K562 (cell line): ENCODE results near the gene PHF12. TPM values are rescaled to one million over a fixed set of nuclear protein-coding genes. Genes with fewer than 3 reads are reported as not detected.

Experiments used
- BHLHE40 ChIP-seq: IDR thresholded peaks from 2 replicates; pipeline ENCODE4 v1.6.1; 2011; ENCODE audit warnings: low read length, improper control_type of control experiment
- BRD9 ChIP-seq: fragments of 450-650 bp; IDR thresholded peaks from 2 replicates; pipeline ENCODE4 v1.6.1; 2018; ENCODE audit warnings: low read depth; ENCODE audit not compliant: partially characterized antibody
- CC2D1A ChIP-seq: fragments of 450-650 bp; IDR thresholded peaks from 2 replicates; pipeline ENCODE4 v1.6.1; 2017; ENCODE audit warnings: mild to moderate bottlenecking
- CHD1 ChIP-seq: fragments of 200-600 bp; sonication (generic); IDR thresholded peaks from one replicate; pipeline ENCODE4 v1.6.1; 2012; ENCODE audit warnings: mild to moderate bottlenecking, moderate library complexity, low read length, inconsistent platforms
- ERF ChIP-seq: fragments of 450-650 bp; formaldehyde crosslinking; IDR thresholded peaks from 2 replicates; pipeline ENCODE4 v1.4.0; 2020; ENCODE audit warnings: mild to moderate bottlenecking, mixed read lengths
- FOXK2 ChIP-seq, 2 experiments: fragments of 450-650 bp; IDR thresholded peaks in 1 of 2; conservative IDR thresholded peaks in 1 of 2; 2 replicates each; pipeline ENCODE4 v1.6.1; 2016; ENCODE audit warnings: low read depth in 2 of 2, mild to moderate bottlenecking in 1 of 2
- HDAC1 ChIP-seq, 2 experiments: fragments of 450-650 bp; IDR thresholded peaks; 2 replicates each; pipeline ENCODE4 v1.6.1; 2016 to 2017; ENCODE audit warnings: inconsistent platforms in 1 of 2, mild to moderate bottlenecking in 1 of 2, moderate library complexity in 1 of 2
- HIVEP1 ChIP-seq: fragments of 250-450 bp; sonication (Bioruptor Pico); IDR thresholded peaks from 2 replicates; pipeline ENCODE4 v1.4.0; 2020; ENCODE audit warnings: mild to moderate bottlenecking
- HMG20A ChIP-seq: fragments of 450-650 bp; formaldehyde crosslinking; conservative IDR thresholded peaks from 2 replicates; pipeline ENCODE4 v1.4.0; 2020; ENCODE audit warnings: mild to moderate bottlenecking, mixed read lengths
- HMG20B ChIP-seq: fragments of 250-450 bp; sonication (Bioruptor Pico); IDR thresholded peaks from 2 replicates; pipeline ENCODE4 v1.5.0; 2021; ENCODE audit warnings: mild to moderate bottlenecking
- HNRNPLL ChIP-seq: fragments of 200-400 bp; formaldehyde crosslinking; IDR thresholded peaks from 2 replicates; pipeline ENCODE4 v1.6.1; 2017; ENCODE audit warnings: low read length, low read depth, mild to moderate bottlenecking; ENCODE audit not compliant: poor library complexity, severe bottlenecking
- NCOA1 ChIP-seq: fragments of 450-650 bp; IDR thresholded peaks from 2 replicates; pipeline ENCODE4 v1.6.1; 2016; ENCODE audit warnings: low read depth
- POU5F1 ChIP-seq: fragments of 150-350 bp; IDR thresholded peaks from 2 replicates; pipeline ENCODE4 v1.6.1; 2014; ENCODE audit warnings: borderline replicate concordance, low read length, low read depth, mild to moderate bottlenecking; ENCODE audit not compliant: partially characterized antibody
- RB1 ChIP-seq: fragments of 450-650 bp; IDR thresholded peaks from 2 replicates; pipeline ENCODE4 v1.6.1; 2017; ENCODE audit warnings: low read depth, mild to moderate bottlenecking
- RBBP5 ChIP-seq: fragments of 200-600 bp; sonication (generic); IDR thresholded peaks from 2 replicates; pipeline ENCODE4 v1.6.1; 2012; ENCODE audit warnings: borderline replicate concordance, mild to moderate bottlenecking, low read length, control low read depth, inconsistent platforms; ENCODE audit not compliant: insufficient read depth, poor library complexity, severe bottlenecking
- RCOR1 ChIP-seq, 2 experiments: IDR thresholded peaks; 2 replicates each; pipeline ENCODE4 v1.6.1; 2012; ENCODE audit warnings: low read depth in 2 of 2, low read length in 2 of 2, borderline replicate concordance in 1 of 2, improper control_type of control experiment in 1 of 2
- SIN3A ChIP-seq, 2 experiments: fragments of 150-350 bp in 1 of 2; IDR thresholded peaks; 2 replicates each; pipeline ENCODE4 v1.6.1; 2011 to 2016; ENCODE audit warnings: borderline replicate concordance in 2 of 2, low read depth in 2 of 2, low read length in 2 of 2, mild to moderate bottlenecking in 2 of 2, moderate library complexity in 2 of 2; ENCODE audit not compliant: control insufficient read depth in 1 of 2
- TRIM24 ChIP-seq, 2 experiments: fragments of 450-650 bp; IDR thresholded peaks; 2 replicates each; pipeline ENCODE4 v1.6.1; 2016
- ZFX ChIP-seq: sonication (generic); formaldehyde crosslinking; IDR thresholded peaks from 2 replicates; pipeline ENCODE4 v1.8.0; 2022; ENCODE audit warnings: mild to moderate bottlenecking, missing genetic modification reagents, moderate library complexity
- ZNF124 ChIP-seq: sonication (generic); formaldehyde crosslinking; IDR thresholded peaks from 2 replicates; pipeline ENCODE4 v1.8.1; 2022; ENCODE audit warnings: missing genetic modification reagents
- ZNF639 ChIP-seq, 2 experiments: fragments of 200-800 bp in 1 of 2; sonication (Bioruptor generic) in 1 of 2; sonication (generic) in 1 of 2; formaldehyde crosslinking in 1 of 2; IDR thresholded peaks in 1 of 2; conservative IDR thresholded peaks in 1 of 2; 2 replicates each; pipeline versions ENCODE4 v1.5.0 to v1.6.1; 2016 to 2020; ENCODE audit warnings: missing compliant biosample characterization in 1 of 2, missing genetic modification characterization in 1 of 2, missing genetic modification reagents in 1 of 2
- polyA plus RNA-seq, 8 experiments: library from polyadenylated mRNA; depleted of rRNA in 4 of 8; stranded (reverse) in 5 of 8; unstranded in 3 of 8; fragments of >200 nt; fragmentation: Nextera tagmentation in 2 of 8; fragmentation: Illumina TruSeq in 1 of 8; extraction: Ambion mirVana in 2 of 8; extraction: Trizol in 1 of 8; gene quantifications; 2 replicates each; pipeline versions ENCODE4 v1.2.1 to v1.2.3, GENCODE V29; 2011 to 2014; ENCODE audit warnings: inconsistent platforms in 1 of 8, missing spikeins in 1 of 8
- total RNA-seq, 7 experiments: library from RNA; depleted of rRNA in 6 of 7; stranded (reverse); fragments of >200 nt in 6 of 7; fragmentation: Illumina TruSeq in 2 of 7; extraction: Trizol in 2 of 7; gene quantifications; 2 replicates each; pipeline versions ENCODE4 v1.2.1 to v1.2.3, GENCODE V29; 2011 to 2021; ENCODE audit warnings: low replicate concordance in 1 of 7
- TF ChIP-seq, protein P1 (sequence below): fragments of 450-650 bp; formaldehyde crosslinking; IDR thresholded peaks from 2 replicates; pipeline ENCODE4 v1.4.0; 2022; ENCODE audit warnings: missing genetic modification characterization

The PHF12 gene
- total and polyA plus RNA-seq, 9 of the 15 experiments (the other 6 are each of a cell fraction or from before 2014, with no cell fraction given), result 0.82 to 31.3 (median 13.5) TPM

DNA sequence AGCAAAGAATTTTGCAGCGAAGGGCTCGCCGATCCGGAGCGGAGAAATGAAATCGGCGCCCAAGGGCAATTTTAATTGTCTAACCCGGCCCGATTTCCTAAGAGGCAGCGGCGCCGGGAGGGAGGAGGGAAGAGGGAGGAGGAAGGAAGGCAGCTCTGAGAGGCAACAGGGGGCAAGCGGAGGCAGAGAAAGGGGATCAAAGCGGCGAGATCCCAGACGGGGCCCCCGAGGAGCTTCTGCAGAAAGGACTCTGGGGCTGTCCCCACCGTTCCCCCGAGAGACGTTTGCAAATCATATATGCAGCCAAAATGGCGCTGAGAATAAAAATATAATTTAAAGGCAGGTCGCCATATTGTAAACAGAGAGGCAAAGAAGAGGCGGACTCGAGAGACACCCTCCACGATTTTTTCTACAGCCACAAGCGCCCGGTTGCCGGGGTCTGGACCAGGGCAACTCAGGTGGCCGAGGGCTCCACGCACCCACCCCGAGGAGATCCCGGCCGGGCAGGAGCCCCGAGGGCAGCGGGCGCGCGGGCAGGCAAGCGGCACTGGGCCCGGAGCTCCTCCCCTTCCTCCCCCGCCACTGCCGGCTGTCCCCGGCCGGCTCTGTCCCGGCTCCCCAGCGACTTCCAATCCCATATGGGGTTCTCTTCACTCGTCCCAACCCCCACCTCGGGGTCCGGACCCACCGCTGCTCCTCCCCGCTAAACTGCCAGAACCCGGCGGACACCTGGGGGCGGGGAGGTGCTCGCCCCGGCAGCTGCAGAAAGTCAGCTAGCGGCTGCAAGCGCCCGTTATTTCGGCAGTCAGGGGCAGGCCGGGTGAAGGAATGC is 1.9 kb downstream of the PHF12 start (continued):
- TF ChIP-seq RCOR1 (IDR thresholded peaks at IDR 0.05; ENCODE audit: borderline replicate concordance in 1 of 2, low read depth in 2 of 2, low read length in 2 of 2), result peak in 1 of 2 experiments; percentile 96; a peak in 3 of 4 replicates
- no peak for TF ChIP-seq TRIM24 (IDR thresholded peaks at IDR 0.05)
- peak; percentile 10 to 25; a peak in 2 of 4 replicates for TF ChIP-seq SIN3A (IDR thresholded peaks at IDR 0.05; ENCODE audit: borderline replicate concordance in 2 of 2, control insufficient read depth in 1 of 2, low read depth in 2 of 2, low read length in 2 of 2)
- TF ChIP-seq NCOA1, result no peak
- TF ChIP-seq ZNF124 (CRISPR knock-in tag), result no peak
- TF ChIP-seq CC2D1A, result peak; percentile 48; the same call in 1 of the 2 replicates
- peak; percentile 72 to 90 for TF ChIP-seq FOXK2 (conservative IDR thresholded peaks at IDR 0.05 in 1 of 2, IDR thresholded peaks at IDR 0.05 in 1 of 2; ENCODE audit: low read depth in 2 of 2)
- TF ChIP-seq HNRNPLL, result peak; percentile 29
- TF ChIP-seq ERF (CRISPR knock-in tag), result no peak
- peak; percentile 32 for TF ChIP-seq CHD1
- TF ChIP-seq HIVEP1 (CRISPR knock-in tag), result no peak
- TF ChIP-seq HMG20B (CRISPR knock-in tag), result peak; percentile 93
- TF ChIP-seq HMG20A (CRISPR knock-in tag), result no peak
- peak; percentile 43 for TF ChIP-seq RBBP5
- TF ChIP-seq BHLHE40, result no peak
- TF ChIP-seq ZFX (CRISPR knock-in tag), result peak; percentile 56
- TF ChIP-seq BRD9, result no peak
- peak in 1 of 2 experiments; percentile 64; a peak in 1 of 4 replicates for TF ChIP-seq HDAC1 (IDR thresholded peaks at IDR 0.05)
- TF ChIP-seq POU5F1, result no peak
- TF ChIP-seq RB1, result 0 out of 2 replicates have a peak, but pooled peaks have one; percentile 12
- TF ChIP-seq, protein P1, sequence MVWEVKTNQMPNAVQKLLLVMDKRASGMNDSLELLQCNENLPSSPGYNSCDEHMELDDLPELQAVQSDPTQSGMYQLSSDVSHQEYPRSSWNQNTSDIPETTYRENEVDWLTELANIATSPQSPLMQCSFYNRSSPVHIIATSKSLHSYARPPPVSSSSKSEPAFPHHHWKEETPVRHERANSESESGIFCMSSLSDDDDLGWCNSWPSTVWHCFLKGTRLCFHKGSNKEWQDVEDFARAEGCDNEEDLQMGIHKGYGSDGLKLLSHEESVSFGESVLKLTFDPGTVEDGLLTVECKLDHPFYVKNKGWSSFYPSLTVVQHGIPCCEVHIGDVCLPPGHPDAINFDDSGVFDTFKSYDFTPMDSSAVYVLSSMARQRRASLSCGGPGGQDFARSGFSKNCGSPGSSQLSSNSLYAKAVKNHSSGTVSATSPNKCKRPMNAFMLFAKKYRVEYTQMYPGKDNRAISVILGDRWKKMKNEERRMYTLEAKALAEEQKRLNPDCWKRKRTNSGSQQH, result no peak
- peak in 1 of 2 experiments; percentile 25; a peak in 1 of 4 replicates for TF ChIP-seq ZNF639 (CRISPR knock-in tag; conservative IDR thresholded peaks at IDR 0.05 in 1 of 2, IDR thresholded peaks at IDR 0.05 in 1 of 2)
